Endothelial cell of umbilical vein (primary cell): ENCODE results near the gene TERT. TPM values are rescaled to one million over a fixed set of nuclear protein-coding genes. Genes with fewer than 3 reads are reported as not detected.

ENCODE experiments used
- BruUV-seq: library from RNA; stranded (reverse); fragments of 400-500 nt; replicated peaks from 2 replicates; lab custom pipeline; 2021; lab: Mats Ljungman, UMichigan
- CTCF ChIA-PET: fragments of 300-600, 350-600 bp; sonication (Branson Sonifier 250); formaldehyde crosslinking; loops from one replicate; lab custom pipeline; 2021; ENCODE audit warnings: antibody characterized with exemption, inconsistent platforms; lab: Charles Lee
- POLR2A ChIA-PET: fragments of 300-600, 350-600 bp; sonication (Branson Sonifier 250); formaldehyde crosslinking; loops from one replicate; lab custom pipeline; 2021; ENCODE audit warnings: antibody characterized with exemption, inconsistent platforms; lab: Charles Lee
- DNase-seq: peaks from one replicate; pipeline ENCODE4 v3.0.0-alpha.2; 2011; ENCODE audit warnings: low read depth, low spot score
- FAIRE-seq: peaks from 2 replicates; lab custom pipeline; 2011; peaks lifted over from hg19 to GRCh38; lab: Jason Lieb, UNC
- H2AFZ ChIP-seq: 2 replicates; pipeline ENCODE4 v1.6.0; 2012; ENCODE audit warnings: low read depth, low read length, control low read depth, inconsistent platforms
- H3K27ac ChIP-seq: 2 replicates; pipeline ENCODE4 v1.5.1; 2011; ENCODE audit warnings: low read depth, mild to moderate bottlenecking, control low read depth, low read length, moderate library complexity; ENCODE audit not compliant: insufficient read depth
- H3K27me3 ChIP-seq, 2 experiments: 2 replicates each; pipeline versions ENCODE4 v1.6.0 to v1.6.1; 2011; ENCODE audit warnings: low read length in 2 of 2, mixed read lengths in 1 of 2; ENCODE audit not compliant: control insufficient read depth in 2 of 2, insufficient read depth in 2 of 2
- H3K36me3 ChIP-seq, 2 experiments: 2 replicates in 1 of 2; 3 replicates in 1 of 2; pipeline ENCODE4 v1.5.1; 2011; ENCODE audit warnings: low read length in 2 of 2, mild to moderate bottlenecking in 1 of 2, moderate library complexity in 1 of 2; ENCODE audit not compliant: control insufficient read depth in 2 of 2, insufficient read depth in 2 of 2; ENCODE audit errors: extremely low read depth in 1 of 2
- H3K4me1 ChIP-seq: 3 replicates; pipeline ENCODE4 v1.5.1; 2011; ENCODE audit warnings: mild to moderate bottlenecking, low read length; ENCODE audit not compliant: control insufficient read depth, insufficient read depth; ENCODE audit errors: extremely low read depth
- H3K4me2 ChIP-seq: 2 replicates; pipeline ENCODE4 v1.6.1; 2011; ENCODE audit warnings: low read length, control low read depth, mixed read lengths; ENCODE audit not compliant: insufficient read depth
- H3K4me3 ChIP-seq, 3 experiments: fragments of 200-600 bp in 1 of 3; sonication (generic), shearing (Covaris generic) in 1 of 3; replicated peaks in 1 of 3; 2 replicates each; pipeline ENCODE4 v1.5.1; 2011 to 2016; ENCODE audit warnings: control low read depth in 3 of 3, low read length in 3 of 3, mild to moderate bottlenecking in 2 of 3, inconsistent platforms in 1 of 3, low read depth in 1 of 3, moderate library complexity in 1 of 3; ENCODE audit not compliant: insufficient read depth in 1 of 3
- H3K79me2 ChIP-seq: 2 replicates; pipeline ENCODE4 v1.6.0; 2012; ENCODE audit warnings: low read length, inconsistent platforms; ENCODE audit not compliant: control insufficient read depth, insufficient read depth
- H3K9ac ChIP-seq: replicated peaks from 2 replicates; pipeline ENCODE3; 2011; ENCODE audit warnings: low read length, control low read depth; ENCODE audit not compliant: insufficient read depth; ENCODE audit errors: extremely low read depth
- H3K9me1 ChIP-seq: replicated peaks from 3 replicates; pipeline ENCODE4 v1.6.0; 2011; ENCODE audit warnings: mild to moderate bottlenecking, low read length; ENCODE audit not compliant: control insufficient read depth, insufficient read depth; ENCODE audit errors: extremely low read depth
- H3K9me3 ChIP-seq: replicated peaks from 2 replicates; pipeline ENCODE4 v1.5.1; 2012; ENCODE audit warnings: low read length, inconsistent platforms; ENCODE audit not compliant: control insufficient read depth, insufficient read depth
- H4K20me1 ChIP-seq: replicated peaks from 2 replicates; pipeline ENCODE3; 2011; ENCODE audit warnings: mild to moderate bottlenecking, low read length; ENCODE audit not compliant: control insufficient read depth, insufficient read depth; ENCODE audit errors: extremely low read depth
- CTCF ChIP-seq, 2 donors: IDR thresholded peaks; 1 replicate in 1 of 2; 2 replicates in 1 of 2; pipeline ENCODE4 v1.5.1; 2011; ENCODE audit warnings: low read length in 2 of 2, mild to moderate bottlenecking in 2 of 2, moderate library complexity in 2 of 2, control low read depth in 1 of 2, inconsistent platforms in 1 of 2, low read depth in 1 of 2; ENCODE audit not compliant: insufficient read depth in 1 of 2; ENCODE audit errors: extremely low read depth in 1 of 2
- EZH2 ChIP-seq: IDR thresholded peaks from 2 replicates; pipeline ENCODE4 v1.6.1; 2012; ENCODE audit warnings: borderline replicate concordance, low read depth, mild to moderate bottlenecking, moderate library complexity, low read length, inconsistent platforms; ENCODE audit not compliant: severe bottlenecking
- FOS ChIP-seq: IDR thresholded peaks from 2 replicates; pipeline ENCODE4 v1.6.1; 2011; ENCODE audit warnings: mild to moderate bottlenecking, low read length, moderate library complexity, borderline replicate concordance; ENCODE audit not compliant: insufficient read depth
- GATA2 ChIP-seq: IDR thresholded peaks from 2 replicates; pipeline ENCODE4 v1.7.0; 2011; ENCODE audit warnings: low read depth, mild to moderate bottlenecking, moderate library complexity, mixed read lengths, low read length; ENCODE audit not compliant: insufficient read length, insufficient read depth
- JUN ChIP-seq: IDR thresholded peaks from 2 replicates; pipeline ENCODE4 v1.6.1; 2011; ENCODE audit warnings: borderline replicate concordance, low read depth; ENCODE audit not compliant: insufficient read length, insufficient read depth
- MAX ChIP-seq: IDR thresholded peaks from 2 replicates; pipeline ENCODE4 v1.6.1; 2011; ENCODE audit not compliant: insufficient read depth, insufficient read length
- MYC ChIP-seq: IDR thresholded peaks from one replicate; pipeline ENCODE4 v1.6.1; 2011; ENCODE audit warnings: mild to moderate bottlenecking, low read depth, low read length
- POLR2A ChIP-seq: IDR thresholded peaks from 2 replicates; pipeline ENCODE4 v1.6.1; 2012; ENCODE audit warnings: low read depth, mild to moderate bottlenecking, control low read depth, low read length
- POLR2AphosphoS5 ChIP-seq: IDR thresholded peaks from 2 replicates; pipeline ENCODE4 v1.6.1; 2012; ENCODE audit warnings: low read depth, mild to moderate bottlenecking, control low read depth, low read length, moderate library complexity; ENCODE audit not compliant: insufficient read depth
- dilution Hi-C: fragments of 300-500 bp; cut with MboI; formaldehyde crosslinking; loops from one replicate; pipeline ENCODE4 v1.15.0; 2019; ENCODE audit warnings: low sequenced_read_pairs; ENCODE audit not compliant: extremely low pct_ligation_motif_present
- intact Hi-C: fragments of 100-400 bp; cut with micrococcal nuclease; formaldehyde crosslinking; loops from one replicate; pipeline ENCODE4 v1.10.0; 2022
- polyA plus RNA-seq, 4 experiments: library from polyadenylated mRNA; depleted of rRNA in 3 of 4; stranded (reverse) in 3 of 4; unstranded in 1 of 4; fragments of >200 nt; gene quantifications; 2 replicates each; pipeline versions ENCODE4 v1.2.1 to v1.2.3, GENCODE V29; 2011 to 2012; ENCODE audit warnings: missing spikeins in 1 of 4
- total RNA-seq: library from RNA; stranded (reverse); gene quantifications from 2 replicates; pipeline ENCODE4 v1.2.3, GENCODE V29; 2021

The TERT gene
- total and polyA plus RNA-seq, 2 donors (not counting 3 experiments of a cell fraction or from before 2014, with no cell fraction given), result 0.04 TPM; not detected in 1

GRCh38 chr5:1334831-1335539 is 40.1 kb upstream of the TERT start:
- BruUV-seq, result no TSS peak
- CTCF ChIA-PET, result no interaction called here

More at GRCh38 chr5:1334831-1335539, 40.1 kb upstream of the TERT start:
- no peaks in the 10 kb centered on the region for H3K4me1 ChIP-seq
- no peak overlapping the region for H3K4me3 ChIP-seq
- H3K36me3 ChIP-seq, result peaks cover 0 to 64% of the 10 kb centered on the region in 2 experiments
- H3K9ac ChIP-seq, result no peak overlapping the region
- no peaks in the 10 kb centered on the region for H3K9me3 ChIP-seq
- POLR2A ChIA-PET, result no interaction called here
- FAIRE-seq (no peak), DNase-seq (no peak)
- no peaks in the 10 kb centered on the region for H3K27me3 ChIP-seq
- no peak overlapping the region for H2AFZ ChIP-seq
- no peaks in the 10 kb centered on the region for H3K79me2 ChIP-seq
- H3K4me2 ChIP-seq, result no peak overlapping the region
- no peaks in the 10 kb centered on the region for H3K9me1 ChIP-seq
- intact Hi-C loops (no loop called here), dilution Hi-C loops (no loop called here)
- no peak for TF ChIP-seq FOS
- TF ChIP-seq MAX, result no peak
- TF ChIP-seq POLR2A, result no peak
- no peak for TF ChIP-seq EZH2
- TF ChIP-seq GATA2, result no peak
- TF ChIP-seq CTCF (IDR thresholded peaks at IDR 0.05; ENCODE audit: extremely low read depth in 1 of 2, insufficient read depth in 1 of 2, low read depth in 1 of 2, low read length in 2 of 2), result no peak
- no peak for TF ChIP-seq MYC
- TF ChIP-seq JUN, result no peak
- TF ChIP-seq POLR2AphosphoS5, result no peak
- H4K20me1 ChIP-seq, result no peaks in the 10 kb centered on the region
- no peak overlapping the region for H3K27ac ChIP-seq
